ENCODE data around the gene CRYBG3. TPM values are rescaled to one million over a fixed set of nuclear protein-coding genes. Genes with fewer than 3 reads are reported as not detected.

CRYBG3 gene
- polyA plus RNA-seq, 1 experiment = 4.1 TPM

- H3K36me3 ChIP-seq (ENCODE audit: control insufficient read depth, insufficient read depth, low read length) = peaks cover 2% of the 10 kb centered on the region; the same call in 1 of the 2 replicates
- DNase-seq (ENCODE audit: low read depth) = no peak
- TF ChIP-seq CTCF (IDR thresholded peaks at IDR 0.05; ENCODE audit: insufficient read depth, low read depth, low read length) = no peak
- no peaks in the 10 kb centered on the region for H3K27me3 ChIP-seq (ENCODE audit: control insufficient read depth, insufficient read depth, low read length)
- no peak overlapping the region for H3K4me3 ChIP-seq (ENCODE audit: low read depth, low read length)
- ChIA-PET POLR2A (no interaction called here), CTCF (no interaction called here)
Observed at GRCh38 chr3:97883736-97884135, 61.9 kb downstream of the CRYBG3 start.

DNA sequence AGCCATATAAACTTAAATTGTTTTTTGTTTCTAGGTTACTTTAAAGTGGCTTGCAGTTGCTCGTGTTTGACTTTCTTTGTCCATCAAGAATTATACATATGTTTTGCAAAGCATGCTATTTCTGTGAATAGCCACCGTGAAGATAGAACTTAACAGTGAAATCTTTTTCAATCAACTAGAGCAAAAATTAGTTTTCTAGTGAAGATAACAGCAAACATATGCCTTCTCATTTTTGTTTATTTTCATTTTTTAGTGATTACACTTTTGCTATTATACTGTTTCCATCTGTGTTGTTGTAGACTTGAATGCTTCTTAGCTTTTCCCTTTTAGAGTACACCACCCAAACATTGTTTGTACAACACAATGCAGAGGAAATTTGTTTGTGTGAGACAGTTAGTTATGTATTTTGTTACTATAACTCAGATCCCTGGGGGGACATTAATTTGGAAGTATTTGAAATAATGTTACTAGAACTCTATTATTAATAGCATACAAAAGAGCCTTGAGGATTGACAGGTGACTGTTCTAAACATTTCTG is 62.8 kb downstream of the CRYBG3 start:
- POLR2A ChIA-PET = no interaction called here
- TF ChIP-seq CTCF (IDR thresholded peaks at IDR 0.05; ENCODE audit: insufficient read depth, low read depth, low read length) = no peak
- Histone ChIP-seq H3K4me3 (ENCODE audit: low read depth, low read length) (no peak overlapping the region), H3K27me3 (ENCODE audit: control insufficient read depth, insufficient read depth, low read length) (no peaks in the 10 kb centered on the region), H3K36me3 (ENCODE audit: control insufficient read depth, insufficient read depth, low read length) (peaks cover 2% of the 10 kb centered on the region)
- CTCF ChIA-PET = no interaction called here
- no peak for DNase-seq (ENCODE audit: low read depth)

DNA sequence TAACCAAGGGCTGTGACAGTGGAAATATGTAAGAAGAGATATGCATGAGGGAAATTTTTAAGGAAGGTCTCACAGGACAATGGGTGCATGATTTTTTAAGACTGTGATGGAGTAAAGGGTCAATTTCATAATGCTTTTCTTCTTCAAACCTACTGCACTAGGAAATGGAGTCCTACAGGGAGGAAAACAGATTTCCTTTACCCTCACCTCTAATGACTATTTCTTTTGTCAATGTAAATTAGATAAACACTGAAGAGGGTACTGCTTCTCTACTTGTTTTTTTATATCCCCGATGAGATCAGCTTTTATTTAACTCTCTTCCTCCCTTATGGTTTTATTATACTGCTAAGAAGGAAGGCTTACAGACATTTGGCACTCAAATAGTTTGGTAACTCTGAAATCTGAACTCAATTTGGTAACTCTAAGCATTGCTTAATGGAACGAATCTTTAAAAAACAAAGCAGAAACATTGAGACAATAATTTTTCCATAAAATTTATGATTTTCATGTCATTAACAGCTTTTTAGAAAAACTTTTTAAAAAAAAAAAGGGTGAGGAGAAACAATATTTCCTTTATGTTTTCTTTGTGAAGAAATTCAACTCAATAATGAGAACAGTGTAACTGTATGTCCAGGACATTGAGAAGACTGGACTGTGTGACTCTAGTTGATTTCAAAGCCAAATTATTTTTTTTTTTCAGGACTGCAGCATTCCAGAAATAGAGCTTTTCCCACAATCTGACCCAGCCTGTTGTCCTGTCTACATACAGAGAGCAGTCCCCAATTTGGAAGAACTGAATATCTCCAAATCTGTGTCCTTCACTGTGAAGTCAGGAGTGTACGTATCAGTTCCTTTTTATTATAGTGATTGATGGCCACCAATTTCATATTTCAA is 64.4 kb downstream of the CRYBG3 start:
- H3K4me3 ChIP-seq (ENCODE audit: low read depth, low read length) = no peak overlapping the region
- DNase-seq (ENCODE audit: low read depth) = no peak
- CTCF ChIA-PET = no interaction called here
- H3K27me3 ChIP-seq (ENCODE audit: control insufficient read depth, insufficient read depth, low read length) = no peaks in the 10 kb centered on the region
- H3K36me3 ChIP-seq (ENCODE audit: control insufficient read depth, insufficient read depth, low read length) = peaks cover 2% of the 10 kb centered on the region
- TF ChIP-seq CTCF (IDR thresholded peaks at IDR 0.05; ENCODE audit: insufficient read depth, low read depth, low read length) = no peak
- POLR2A ChIA-PET = no interaction called here

DNA sequence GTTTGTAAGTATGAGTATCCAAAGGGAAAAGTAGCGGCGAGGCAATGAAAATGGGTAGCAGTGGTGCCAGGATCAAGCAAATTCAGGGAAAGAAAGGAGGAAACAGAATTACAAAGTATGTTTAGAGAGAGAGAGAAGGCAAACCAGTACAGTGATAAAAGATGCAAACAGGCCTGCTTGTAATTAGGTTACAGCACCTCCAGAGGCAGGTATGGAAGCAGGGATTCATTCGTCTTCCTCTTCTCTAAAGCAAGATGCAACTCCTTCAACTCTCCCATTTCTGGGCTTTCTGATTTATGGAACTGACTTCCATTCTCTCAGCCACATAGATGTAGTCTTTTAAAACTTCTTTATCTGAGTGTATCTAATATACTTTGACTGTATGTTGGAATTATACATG is 68.0 kb downstream of the CRYBG3 start:
- no peak for DNase-seq (ENCODE audit: low read depth)
- Histone ChIP-seq H3K36me3 (ENCODE audit: control insufficient read depth, insufficient read depth, low read length) (peaks cover 2% of the 10 kb centered on the region), H3K4me3 (ENCODE audit: low read depth, low read length) (no peak overlapping the region), H3K27me3 (ENCODE audit: control insufficient read depth, insufficient read depth, low read length) (no peaks in the 10 kb centered on the region)
- TF ChIP-seq CTCF (IDR thresholded peaks at IDR 0.05; ENCODE audit: insufficient read depth, low read depth, low read length) = no peak
- ChIA-PET CTCF (no interaction called here), POLR2A (no interaction called here)

DNA sequence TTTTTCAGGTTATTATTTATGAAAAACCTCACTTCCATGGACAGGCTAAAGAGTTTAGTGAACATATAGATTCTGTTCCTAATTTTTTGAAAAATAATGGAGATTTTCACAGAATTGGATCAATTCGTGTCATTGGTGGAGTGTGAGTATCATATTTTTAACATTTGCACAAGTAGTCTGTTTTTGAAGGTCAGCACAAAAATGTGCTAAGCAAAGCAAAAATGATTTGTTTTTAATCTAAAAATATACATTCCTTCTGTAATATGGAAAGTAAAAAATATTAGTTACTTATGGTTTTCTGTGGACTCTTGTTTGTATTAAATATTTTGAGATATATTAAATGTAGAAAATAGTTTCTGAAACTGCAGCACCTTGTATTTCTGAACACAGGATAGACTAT is 71.0 kb downstream of the CRYBG3 start:
- ChIA-PET CTCF (no interaction called here), POLR2A (no interaction called here)
- H3K4me3 ChIP-seq (ENCODE audit: low read depth, low read length) = no peak overlapping the region

More for the DNA sequence above, 71.0 kb downstream of the CRYBG3 start:
- no peak for TF ChIP-seq CTCF (IDR thresholded peaks at IDR 0.05; ENCODE audit: insufficient read depth, low read depth, low read length)
- Histone ChIP-seq H3K36me3 (ENCODE audit: control insufficient read depth, insufficient read depth, low read length) (peaks cover 2% of the 10 kb centered on the region), H3K27me3 (ENCODE audit: control insufficient read depth, insufficient read depth, low read length) (no peaks in the 10 kb centered on the region)
- DNase-seq (ENCODE audit: low read depth) = no peak

Measured in BJ (cell line).